ENCODE data around the gene SAMD4A. TPM values are rescaled to one million over a fixed set of nuclear protein-coding genes. Genes with fewer than 3 reads are reported as not detected.

The SAMD4A gene
- total RNA-seq, 2 donors from 2014 or later = 1.9 to 8.0 TPM

DNA sequence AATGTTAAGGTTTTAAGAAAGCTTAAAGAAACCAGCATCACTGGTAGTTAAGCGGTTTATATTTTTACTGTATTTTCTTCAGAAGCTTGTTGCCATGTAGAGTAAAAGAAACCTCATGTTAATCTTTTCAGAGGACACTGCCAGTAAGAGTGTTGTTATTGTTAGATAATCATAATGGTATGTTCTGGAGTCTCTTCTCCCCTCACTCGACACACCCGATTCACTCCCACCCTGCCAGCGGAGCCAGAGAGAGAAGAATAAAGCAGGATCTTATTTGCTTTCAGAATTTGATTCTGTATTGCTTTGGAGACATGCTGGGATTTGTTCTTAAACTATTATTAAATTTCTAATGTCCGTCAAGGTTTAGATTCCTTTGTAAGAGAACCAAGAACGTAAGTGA, 113.7 kb downstream of the SAMD4A start:
- no peaks in the 10 kb centered on the region for H3K4me1 ChIP-seq (ENCODE audit: control insufficient read depth, insufficient read depth, low read length)
- H3K9me3 ChIP-seq (ENCODE audit: control insufficient read depth, low read length) = no peaks in the 10 kb centered on the region
- TF ChIP-seq, protein P1, sequence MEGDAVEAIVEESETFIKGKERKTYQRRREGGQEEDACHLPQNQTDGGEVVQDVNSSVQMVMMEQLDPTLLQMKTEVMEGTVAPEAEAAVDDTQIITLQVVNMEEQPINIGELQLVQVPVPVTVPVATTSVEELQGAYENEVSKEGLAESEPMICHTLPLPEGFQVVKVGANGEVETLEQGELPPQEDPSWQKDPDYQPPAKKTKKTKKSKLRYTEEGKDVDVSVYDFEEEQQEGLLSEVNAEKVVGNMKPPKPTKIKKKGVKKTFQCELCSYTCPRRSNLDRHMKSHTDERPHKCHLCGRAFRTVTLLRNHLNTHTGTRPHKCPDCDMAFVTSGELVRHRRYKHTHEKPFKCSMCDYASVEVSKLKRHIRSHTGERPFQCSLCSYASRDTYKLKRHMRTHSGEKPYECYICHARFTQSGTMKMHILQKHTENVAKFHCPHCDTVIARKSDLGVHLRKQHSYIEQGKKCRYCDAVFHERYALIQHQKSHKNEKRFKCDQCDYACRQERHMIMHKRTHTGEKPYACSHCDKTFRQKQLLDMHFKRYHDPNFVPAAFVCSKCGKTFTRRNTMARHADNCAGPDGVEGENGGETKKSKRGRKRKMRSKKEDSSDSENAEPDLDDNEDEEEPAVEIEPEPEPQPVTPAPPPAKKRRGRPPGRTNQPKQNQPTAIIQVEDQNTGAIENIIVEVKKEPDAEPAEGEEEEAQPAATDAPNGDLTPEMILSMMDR (conservative IDR thresholded peaks at IDR 0.05) = no peak
- no peaks in the 10 kb centered on the region for H3K36me3 ChIP-seq (ENCODE audit: control insufficient read depth, insufficient read depth, low read length)
- no peak overlapping the region for H3K4me3 Mint-ChIP-seq
- no peaks in the 10 kb centered on the region for H3K27me3 Mint-ChIP-seq (ENCODE audit: insufficient read depth)
- peaks cover 12% of the 10 kb centered on the region for H3K4me1 Mint-ChIP-seq
- H3K27ac ChIP-seq (ENCODE audit: low read depth, low read length) = no peak overlapping the region
- no peak for DNase-seq
- 94 to 100% methylated on average over 1 to 6 of the region's 6 CpGs for WGBS, 2 experiments (ENCODE audit: insufficient coverage in 1 of 2, insufficient read length in 1 of 2)
- no peak overlapping the region for H3K27ac Mint-ChIP-seq
- no peak overlapping the region for H3K9ac ChIP-seq (ENCODE audit: extremely low read depth, low read length, poor library complexity, severe bottlenecking)
- no peaks in the 10 kb centered on the region for H3K9me3 Mint-ChIP-seq
- H3K36me3 Mint-ChIP-seq (ENCODE audit: low read depth) = no peaks in the 10 kb centered on the region
- no peak overlapping the region for H3K4me3 ChIP-seq (ENCODE audit: low read length)
- H3K27me3 ChIP-seq (ENCODE audit: control insufficient read depth, insufficient read depth, low read length, poor library complexity, severe bottlenecking) = no peaks in the 10 kb centered on the region

DNA sequence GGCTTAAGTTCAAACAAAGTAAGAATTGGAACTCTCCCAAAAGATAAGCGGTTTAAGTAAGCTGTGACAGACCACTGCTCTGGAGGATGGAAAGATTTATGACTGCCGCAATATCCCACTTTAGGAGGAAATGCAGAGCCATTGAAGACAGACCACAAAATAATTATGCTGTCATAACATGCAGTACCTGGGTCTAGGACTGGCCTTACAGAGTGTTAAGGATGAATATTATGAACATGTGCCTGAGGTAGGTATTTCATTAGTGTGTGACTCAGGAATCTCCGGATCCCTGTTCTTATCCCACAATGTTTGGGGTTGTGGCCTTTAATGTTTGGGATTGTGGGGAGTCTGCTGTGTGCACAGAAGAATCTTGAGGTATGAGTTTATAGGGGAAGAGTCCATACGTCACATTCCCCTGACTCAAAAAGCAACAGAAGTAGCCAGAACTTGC, 114.9 kb downstream of the SAMD4A start:
- DNase-seq = no peak
- 82 to 96% methylated on average over 2 to 4 of the region's 4 CpGs for WGBS, 2 experiments (ENCODE audit: insufficient coverage in 1 of 2, insufficient read length in 1 of 2)
- H3K4me3 Mint-ChIP-seq = no peak overlapping the region
- Histone ChIP-seq H3K4me1 (ENCODE audit: control insufficient read depth, insufficient read depth, low read length) (no peaks in the 10 kb centered on the region), H3K4me3 (ENCODE audit: low read length) (no peak overlapping the region), H3K27ac (ENCODE audit: low read depth, low read length) (no peak overlapping the region), H3K36me3 (ENCODE audit: control insufficient read depth, insufficient read depth, low read length) (no peaks in the 10 kb centered on the region), H3K9me3 (ENCODE audit: control insufficient read depth, low read length) (no peaks in the 10 kb centered on the region), H3K27me3 (ENCODE audit: control insufficient read depth, insufficient read depth, low read length, poor library complexity, severe bottlenecking) (no peaks in the 10 kb centered on the region), H3K9ac (ENCODE audit: extremely low read depth, low read length, poor library complexity, severe bottlenecking) (no peak overlapping the region)
- H3K4me1 Mint-ChIP-seq = peaks cover 9% of the 10 kb centered on the region
- TF ChIP-seq, protein P1 (conservative IDR thresholded peaks at IDR 0.05) = no peak
- H3K27me3 Mint-ChIP-seq (ENCODE audit: insufficient read depth) = no peaks in the 10 kb centered on the region
- no peak overlapping the region for H3K27ac Mint-ChIP-seq
- no peaks in the 10 kb centered on the region for H3K36me3 Mint-ChIP-seq (ENCODE audit: low read depth)
- no peaks in the 10 kb centered on the region for H3K9me3 Mint-ChIP-seq

DNA sequence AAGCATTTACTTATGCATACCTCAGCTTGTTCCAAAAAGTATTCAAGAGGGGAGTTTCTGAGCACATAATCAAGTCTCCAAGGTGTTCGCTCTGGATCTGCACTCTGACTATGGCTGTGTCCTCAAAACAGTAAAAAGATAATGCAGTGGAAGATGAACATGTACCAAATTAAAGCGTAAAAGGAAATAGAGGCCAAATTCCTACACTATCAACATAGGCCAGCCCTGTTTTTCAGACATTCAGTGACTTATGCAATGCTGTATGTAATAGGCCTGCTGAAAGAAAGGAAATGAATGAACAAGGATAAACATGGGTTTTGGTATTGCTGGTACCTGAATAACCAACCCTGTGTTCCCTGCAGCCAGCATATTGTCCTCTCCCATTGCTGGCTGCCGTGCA, 115.7 kb downstream of the SAMD4A start:
- 95 to 100% methylated on average over 2 to 3 of the region's 3 CpGs for WGBS, 2 experiments (ENCODE audit: insufficient coverage in 1 of 2, insufficient read length in 1 of 2)
- no peaks in the 10 kb centered on the region for H3K9me3 Mint-ChIP-seq
- H3K4me3 ChIP-seq (ENCODE audit: low read length) = no peak overlapping the region
- no peak overlapping the region for H3K9ac ChIP-seq (ENCODE audit: extremely low read depth, low read length, poor library complexity, severe bottlenecking)
- no peaks in the 10 kb centered on the region for H3K27me3 ChIP-seq (ENCODE audit: control insufficient read depth, insufficient read depth, low read length, poor library complexity, severe bottlenecking)
- no peak overlapping the region for H3K27ac ChIP-seq (ENCODE audit: low read depth, low read length)
- TF ChIP-seq, protein P1 (conservative IDR thresholded peaks at IDR 0.05) = no peak
- H3K4me3 Mint-ChIP-seq = no peak overlapping the region
- no peaks in the 10 kb centered on the region for H3K27me3 Mint-ChIP-seq (ENCODE audit: insufficient read depth)
- H3K9me3 ChIP-seq (ENCODE audit: control insufficient read depth, low read length) = no peaks in the 10 kb centered on the region
- H3K4me1 ChIP-seq (ENCODE audit: control insufficient read depth, insufficient read depth, low read length) = no peaks in the 10 kb centered on the region
- DNase-seq = no peak
- no peak overlapping the region for H3K27ac Mint-ChIP-seq
- peaks cover 6% of the 10 kb centered on the region for H3K4me1 Mint-ChIP-seq
- no peaks in the 10 kb centered on the region for H3K36me3 Mint-ChIP-seq (ENCODE audit: low read depth)
- H3K36me3 ChIP-seq (ENCODE audit: control insufficient read depth, insufficient read depth, low read length) = no peaks in the 10 kb centered on the region
